ENCODE results near the gene KIF5A. TPM values are rescaled to one million over a fixed set of nuclear protein-coding genes. Genes with fewer than 3 reads are reported as not detected.
"Not testable (repeated sequence)": the region's sequence is repeated elsewhere in the genome, so short reads cannot be mapped to it uniquely, and the experiment has no call there.

Gene KIF5A
- polyA plus RNA-seq, 3 donors, result 0.01 TPM; not detected in 2

DNA sequence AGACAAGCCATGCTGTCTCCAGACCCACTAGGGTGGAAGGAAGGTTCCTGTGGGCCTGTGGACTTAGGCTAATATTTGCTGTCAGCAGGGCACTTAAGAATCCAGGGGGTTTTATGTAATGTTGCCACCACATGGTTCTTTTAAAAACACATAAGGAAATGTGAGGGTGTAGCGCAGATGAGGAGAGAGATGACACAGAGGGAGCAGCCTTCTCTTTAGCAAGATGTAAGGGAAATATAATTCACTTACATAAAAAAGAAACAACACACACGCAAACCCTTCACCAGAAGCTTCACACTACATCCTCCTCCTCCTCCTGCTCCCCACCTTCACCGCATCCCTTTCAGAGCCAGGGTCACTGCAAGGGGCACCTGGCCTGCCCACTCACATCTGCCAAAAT lies 36.3 kb downstream of the KIF5A start:
- Histone ChIP-seq H3K9me3 (replicated peaks in 1 of 2; ENCODE audit: control insufficient read depth in 1 of 2, insufficient read depth in 1 of 2, low read length in 2 of 2) (no peaks in the 10 kb centered on the region), H3K9ac (ENCODE audit: insufficient read depth, low read length, poor library complexity, severe bottlenecking) (no peak overlapping the region), H4K20me1 (ENCODE audit: insufficient read depth, low read length) (no peaks in the 10 kb centered on the region), H3K27me3 (ENCODE audit: control insufficient read depth in 2 of 2, insufficient read depth in 2 of 2, low read length in 2 of 2) (peaks cover 5 to 20% of the 10 kb centered on the region in 2 donors), H3K27ac (ENCODE audit: low read depth in 1 of 2, low read length in 2 of 2) (no peak overlapping the region), H3K36me3 (replicated peaks in 1 of 2; ENCODE audit: control insufficient read depth in 1 of 2, insufficient read depth in 2 of 2, low read length in 2 of 2) (no peaks in the 10 kb centered on the region), H3K4me2 (replicated peaks; ENCODE audit: extremely low read depth, low read length, poor library complexity, severe bottlenecking) (no peak overlapping the region), H3K4me1 (ENCODE audit: control insufficient read depth in 1 of 2, insufficient read depth in 2 of 2, low read length in 2 of 2) (peaks cover 23 to 26% of the 10 kb centered on the region in 2 donors), H3K79me2 (ENCODE audit: insufficient read depth, low read length) (no peaks in the 10 kb centered on the region), H3K4me3 (replicated peaks in 1 of 3; ENCODE audit: low read depth in 2 of 3, low read length in 3 of 3) (no peak overlapping the region), H2AFZ (ENCODE audit: insufficient read depth, low read depth, low read length, poor library complexity, severe bottlenecking) (no peak overlapping the region)
- Mint-ChIP-seq H3K36me3 (peaks cover 0 to 3% of the 10 kb centered on the region in 2 donors), H3K9me3 (no peaks in the 10 kb centered on the region), H3K27ac (no peak overlapping the region), H3K27me3 (ENCODE audit: low read depth in 3 of 3) (peaks cover 2 to 18% (median 7%) of the 10 kb centered on the region in 3 donors), H3K4me1 (peaks cover 29% of the 10 kb centered on the region), H3K4me3 (no peak overlapping the region)
- TF ChIP-seq, protein P1, sequence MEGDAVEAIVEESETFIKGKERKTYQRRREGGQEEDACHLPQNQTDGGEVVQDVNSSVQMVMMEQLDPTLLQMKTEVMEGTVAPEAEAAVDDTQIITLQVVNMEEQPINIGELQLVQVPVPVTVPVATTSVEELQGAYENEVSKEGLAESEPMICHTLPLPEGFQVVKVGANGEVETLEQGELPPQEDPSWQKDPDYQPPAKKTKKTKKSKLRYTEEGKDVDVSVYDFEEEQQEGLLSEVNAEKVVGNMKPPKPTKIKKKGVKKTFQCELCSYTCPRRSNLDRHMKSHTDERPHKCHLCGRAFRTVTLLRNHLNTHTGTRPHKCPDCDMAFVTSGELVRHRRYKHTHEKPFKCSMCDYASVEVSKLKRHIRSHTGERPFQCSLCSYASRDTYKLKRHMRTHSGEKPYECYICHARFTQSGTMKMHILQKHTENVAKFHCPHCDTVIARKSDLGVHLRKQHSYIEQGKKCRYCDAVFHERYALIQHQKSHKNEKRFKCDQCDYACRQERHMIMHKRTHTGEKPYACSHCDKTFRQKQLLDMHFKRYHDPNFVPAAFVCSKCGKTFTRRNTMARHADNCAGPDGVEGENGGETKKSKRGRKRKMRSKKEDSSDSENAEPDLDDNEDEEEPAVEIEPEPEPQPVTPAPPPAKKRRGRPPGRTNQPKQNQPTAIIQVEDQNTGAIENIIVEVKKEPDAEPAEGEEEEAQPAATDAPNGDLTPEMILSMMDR (IDR thresholded peaks at IDR 0.05), result no peak
- intact Hi-C loops (cut with micrococcal nuclease), result loop anchor here in 1 of 2 donors (10.0 kb wide), 1 partner anchor 109 kb away; the partner anchor contains the start of gene OS9
- 100% methylated on average over 2 of the region's 3 CpGs for WGBS (ENCODE audit: insufficient coverage)
- DNase-seq, result no peak

DNA sequence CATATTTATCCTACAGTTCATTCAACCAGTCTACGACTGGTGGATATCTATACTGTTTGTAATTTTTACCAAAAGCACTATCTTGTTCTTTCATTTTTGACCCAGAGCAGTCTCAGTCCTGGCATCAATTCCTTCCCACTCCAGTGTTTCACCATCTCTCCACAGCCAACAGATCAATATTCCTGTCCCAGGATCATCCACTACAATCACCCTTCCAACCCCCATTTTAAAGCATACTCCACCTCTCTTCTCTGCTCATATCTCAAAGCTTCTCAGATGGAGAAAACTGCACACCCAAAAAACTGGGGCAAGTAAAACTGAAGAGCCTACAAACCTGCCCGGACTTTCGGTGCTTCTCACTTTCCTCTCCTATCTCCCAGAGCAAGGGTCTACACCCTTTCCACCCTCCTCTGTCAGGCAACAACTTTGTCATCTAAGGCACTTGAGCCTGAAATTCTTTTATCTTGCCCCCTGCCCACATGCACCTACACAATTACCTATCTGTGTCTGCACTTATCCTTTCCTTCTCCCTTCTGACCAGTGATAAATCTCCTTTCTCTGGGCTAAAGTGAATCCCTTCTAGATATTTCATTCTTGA lies 37.1 kb downstream of the KIF5A start:
- peaks cover 34% of the 10 kb centered on the region for H3K4me1 Mint-ChIP-seq
- no peak overlapping the region for H3K4me3 Mint-ChIP-seq
- no peak overlapping the region for H3K4me2 ChIP-seq (replicated peaks; ENCODE audit: extremely low read depth, low read length, poor library complexity, severe bottlenecking)
- peaks cover 5 to 18% of the 10 kb centered on the region in 2 donors for H3K27me3 ChIP-seq (ENCODE audit: control insufficient read depth in 2 of 2, insufficient read depth in 2 of 2, low read length in 2 of 2)
- no peaks in the 10 kb centered on the region for H4K20me1 ChIP-seq (ENCODE audit: insufficient read depth, low read length)
- no peaks in the 10 kb centered on the region for H3K36me3 ChIP-seq (replicated peaks in 1 of 2; ENCODE audit: control insufficient read depth in 1 of 2, insufficient read depth in 2 of 2, low read length in 2 of 2)
- no peaks in the 10 kb centered on the region for H3K9me3 ChIP-seq (replicated peaks in 1 of 2; ENCODE audit: control insufficient read depth in 1 of 2, insufficient read depth in 1 of 2, low read length in 2 of 2)
- H3K4me1 ChIP-seq (ENCODE audit: control insufficient read depth in 1 of 2, insufficient read depth in 2 of 2, low read length in 2 of 2), result peaks cover 29 to 34% of the 10 kb centered on the region in 2 donors
- intact Hi-C loops (cut with micrococcal nuclease), result loop anchor here in 1 of 2 donors (10.0 kb wide), 1 partner anchor 108 kb away; the partner anchor contains the start of gene OS9
- no peak for DNase-seq
- no peak overlapping the region for H3K27ac Mint-ChIP-seq
- H3K9me3 Mint-ChIP-seq, result no peaks in the 10 kb centered on the region
- H3K4me3 ChIP-seq (replicated peaks in 1 of 3; ENCODE audit: low read depth in 2 of 3, low read length in 3 of 3), result no peak overlapping the region
- TF ChIP-seq, protein P1 (IDR thresholded peaks at IDR 0.05), result no peak
- no peak overlapping the region for H3K9ac ChIP-seq (ENCODE audit: insufficient read depth, low read length, poor library complexity, severe bottlenecking)
- H3K36me3 Mint-ChIP-seq, result peaks cover 0 to 3% of the 10 kb centered on the region in 2 donors
- H3K79me2 ChIP-seq (ENCODE audit: insufficient read depth, low read length), result peaks cover 4% of the 10 kb centered on the region
- H3K27me3 Mint-ChIP-seq (ENCODE audit: low read depth in 3 of 3), result peaks cover 2 to 20% (median 7%) of the 10 kb centered on the region in 3 donors
- WGBS (ENCODE audit: insufficient coverage), result 96% methylated on average over 3 of the region's 3 CpGs
- H2AFZ ChIP-seq (ENCODE audit: insufficient read depth, low read depth, low read length, poor library complexity, severe bottlenecking), result no peak overlapping the region
- no peak overlapping the region for H3K27ac ChIP-seq (ENCODE audit: low read depth in 1 of 2, low read length in 2 of 2)

GRCh38 chr12:57588951-57589610 lies 39.2 kb downstream of the KIF5A start:
- DNase-seq; H3K4me2 ChIP-seq (replicated peaks; ENCODE audit: extremely low read depth, low read length, poor library complexity, severe bottlenecking): not testable (repeated sequence)

More at GRCh38 chr12:57588951-57589610, 39.2 kb downstream of the KIF5A start:
- not testable (repeated sequence) for H3K79me2 ChIP-seq (ENCODE audit: insufficient read depth, low read length); H3K27ac Mint-ChIP-seq; H3K36me3 Mint-ChIP-seq; H3K36me3 ChIP-seq (replicated peaks in 1 of 2; ENCODE audit: control insufficient read depth in 1 of 2, insufficient read depth in 2 of 2, low read length in 2 of 2); H3K9me3 Mint-ChIP-seq; H4K20me1 ChIP-seq (ENCODE audit: insufficient read depth, low read length); H3K4me3 ChIP-seq (replicated peaks in 1 of 3; ENCODE audit: low read depth in 2 of 3, low read length in 3 of 3); H3K27ac ChIP-seq (ENCODE audit: low read depth in 1 of 2, low read length in 2 of 2); H2AFZ ChIP-seq (ENCODE audit: insufficient read depth, low read depth, low read length, poor library complexity, severe bottlenecking); H3K9ac ChIP-seq (ENCODE audit: insufficient read depth, low read length, poor library complexity, severe bottlenecking); H3K4me3 Mint-ChIP-seq; H3K9me3 ChIP-seq (replicated peaks in 1 of 2; ENCODE audit: control insufficient read depth in 1 of 2, insufficient read depth in 1 of 2, low read length in 2 of 2)
- Histone ChIP-seq H3K4me1 (ENCODE audit: control insufficient read depth in 1 of 2, insufficient read depth in 2 of 2, low read length in 2 of 2) (peaks cover 30 to 35% of the 10 kb centered on the region in 2 donors), H3K27me3 (ENCODE audit: control insufficient read depth in 2 of 2, insufficient read depth in 2 of 2, low read length in 2 of 2) (peaks cover 5 to 11% of the 10 kb centered on the region in 2 donors)
- peaks cover 38% of the 10 kb centered on the region for H3K4me1 Mint-ChIP-seq
- peaks cover 2 to 12% (median 7%) of the 10 kb centered on the region in 3 donors for H3K27me3 Mint-ChIP-seq (ENCODE audit: low read depth in 3 of 3)
- intact Hi-C loops (cut with micrococcal nuclease), result loop anchor here in 1 of 2 donors (10.0 kb wide), 1 partner anchor 106 kb away; the partner anchor contains the start of gene OS9
- WGBS (ENCODE audit: insufficient coverage), result 85% methylated on average over 9 of the region's 15 CpGs

All from CD14-positive monocyte (primary cell).